Psoas muscle (tissue), 8 donors: Measurements from ENCODE around the gene FSCB. TPM values are rescaled to one million over a fixed set of nuclear protein-coding genes. Genes with fewer than 3 reads are reported as not detected.

Experiments used
- ATAC-seq, 4 donors: fragments of 200-7000 bp; cut with Tn5 transposase; one replicate each; pipeline ENCODE4 v1.9.1; 2020; ENCODE audit warnings: moderate library complexity in 3 of 4, mild to moderate bottlenecking in 2 of 4
- DNase-seq, 2 donors: peaks; one replicate each; pipeline ENCODE4 v3.0.0-alpha.2; 2020
- H3K27ac ChIP-seq: fragments of 200-600 bp; one replicate; pipeline ENCODE4 v1.8.0; 2022
- H3K27me3 ChIP-seq, 3 donors: fragments of 200-600 bp in 1 of 3; one replicate each; pipeline versions ENCODE4 v1.6.1 to v1.8.0; 2013 to 2022; ENCODE audit warnings: low read length in 2 of 3, mild to moderate bottlenecking in 2 of 3, moderate library complexity in 1 of 3; ENCODE audit not compliant: insufficient read depth in 3 of 3
- H3K36me3 ChIP-seq, 2 donors: fragments of 200-600 bp in 1 of 2; one replicate each; pipeline versions ENCODE4 v1.6.1 to v1.8.0; 2013 to 2022; ENCODE audit warnings: low read depth in 1 of 2, mild to moderate bottlenecking in 1 of 2, moderate library complexity in 1 of 2; ENCODE audit not compliant: insufficient read depth in 1 of 2
- H3K4me1 ChIP-seq: fragments of 200-600 bp; one replicate; pipeline ENCODE4 v1.8.0; 2022
- H3K4me3 ChIP-seq: fragments of 200-600 bp; one replicate; pipeline ENCODE4 v1.8.0; 2022; ENCODE audit warnings: mild to moderate bottlenecking
- H3K9me3 ChIP-seq: fragments of 200-600 bp; one replicate; pipeline ENCODE4 v1.8.0; 2022
- WGBS, 3 donors: extraction: QIAGEN DNeasy Blood & Tissue Kit; methylation state at CpG; one replicate each; pipeline versions ENCODE4 v1.1.6 to v1.1.7; 2013; 5-methylcytosine and 5-hydroxymethylcytosine counted together
- intact Hi-C, 2 donors: fragments of 100-400 bp; cut with DNase I; formaldehyde crosslinking; loops; one replicate each; pipeline versions ENCODE4 v1.11.0 to v1.14.2; 2022
- polyA plus RNA-seq, 3 donors: library from polyadenylated mRNA; stranded (reverse); fragments of 200-250 nt; gene quantifications; one replicate each; pipeline ENCODE4 v1.2.3, GENCODE V29; 2013
- total RNA-seq, 4 donors: library from RNA; stranded (reverse); fragmentation: NEBNext Ultra II Directional in 2 of 4; extraction: Animal tissue kit (Norgen Biotek cat#: 25700) in 2 of 4; gene quantifications; one replicate each; pipeline versions ENCODE4 v1.2.1 to v1.2.4, GENCODE V29; 2021 to 2023
- TF ChIP-seq, protein P1 (sequence below): fragments of 200-600 bp; IDR thresholded peaks from one replicate; pipeline ENCODE4 v1.8.0; 2022; ENCODE audit warnings: antibody characterized with exemption
- donor health status: healthy with polysubstance abuse.
- donor health status: DM: no; HTN: no; CAD: no; lungs with moderate emphysema.
- donor health status: Bipolar disorder and iron deficiency.
- donor health status: healthy.
- donor health status: DM: yes; HTN: yes; CAD: no.
- donor health status: DM: no; HTN: no; CAD: no.
- donor health status: DM: no; HTN: no; CAD: no.
- donor health status: DM: yes; HTN: yes; CAD: no.

The FSCB gene
- total and polyA plus RNA-seq, 7 donors: not detected

DNA sequence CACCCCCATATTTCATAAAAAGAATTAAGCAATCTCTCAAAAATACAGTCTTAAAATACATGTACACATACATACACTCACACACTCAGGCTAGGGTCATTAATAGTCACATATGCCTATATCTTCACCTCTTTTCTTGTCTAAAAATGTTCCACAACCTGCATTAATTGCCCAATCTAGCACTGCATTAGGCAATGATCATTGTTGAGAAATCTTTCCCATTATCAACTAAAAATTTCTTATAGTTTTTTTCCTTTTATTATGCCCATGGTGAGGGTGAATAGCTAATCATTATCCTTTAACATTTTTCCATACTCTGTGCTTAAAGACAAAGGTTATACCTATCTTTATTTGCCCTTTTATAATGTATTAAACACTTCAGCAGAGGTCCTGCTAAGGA lies 38.3 kb downstream of the FSCB start:
- Histone ChIP-seq H3K36me3 (no peaks in the 10 kb centered on the region), H3K27ac (no peak overlapping the region), H3K27me3 (no peaks in the 10 kb centered on the region), H3K4me3 (no peak overlapping the region), H3K4me1 (no peaks in the 10 kb centered on the region), H3K9me3 (no peaks in the 10 kb centered on the region)
- no peak for DNase-seq
- ATAC-seq: no peak
- intact Hi-C loops: no loop called here
- TF ChIP-seq, protein P1, sequence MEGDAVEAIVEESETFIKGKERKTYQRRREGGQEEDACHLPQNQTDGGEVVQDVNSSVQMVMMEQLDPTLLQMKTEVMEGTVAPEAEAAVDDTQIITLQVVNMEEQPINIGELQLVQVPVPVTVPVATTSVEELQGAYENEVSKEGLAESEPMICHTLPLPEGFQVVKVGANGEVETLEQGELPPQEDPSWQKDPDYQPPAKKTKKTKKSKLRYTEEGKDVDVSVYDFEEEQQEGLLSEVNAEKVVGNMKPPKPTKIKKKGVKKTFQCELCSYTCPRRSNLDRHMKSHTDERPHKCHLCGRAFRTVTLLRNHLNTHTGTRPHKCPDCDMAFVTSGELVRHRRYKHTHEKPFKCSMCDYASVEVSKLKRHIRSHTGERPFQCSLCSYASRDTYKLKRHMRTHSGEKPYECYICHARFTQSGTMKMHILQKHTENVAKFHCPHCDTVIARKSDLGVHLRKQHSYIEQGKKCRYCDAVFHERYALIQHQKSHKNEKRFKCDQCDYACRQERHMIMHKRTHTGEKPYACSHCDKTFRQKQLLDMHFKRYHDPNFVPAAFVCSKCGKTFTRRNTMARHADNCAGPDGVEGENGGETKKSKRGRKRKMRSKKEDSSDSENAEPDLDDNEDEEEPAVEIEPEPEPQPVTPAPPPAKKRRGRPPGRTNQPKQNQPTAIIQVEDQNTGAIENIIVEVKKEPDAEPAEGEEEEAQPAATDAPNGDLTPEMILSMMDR: no peak

- no peak overlapping the region for H3K4me3 ChIP-seq
- intact Hi-C loops: no loop called here
- H3K36me3 ChIP-seq: no peaks in the 10 kb centered on the region
- TF ChIP-seq, protein P1: no peak
- no peak for DNase-seq
- H3K27ac ChIP-seq: no peak overlapping the region
- H3K9me3 ChIP-seq: no peaks in the 10 kb centered on the region
- WGBS, 3 donors: 15 to 29% (median 26%) methylated on average over 4 of the region's 4 CpGs
- H3K4me1 ChIP-seq: no peaks in the 10 kb centered on the region
- H3K27me3 ChIP-seq: no peaks in the 10 kb centered on the region
- ATAC-seq: no peak
These were observed 43.6 kb downstream of the FSCB start for GRCh38 chr14:44463356-44464004.

DNA sequence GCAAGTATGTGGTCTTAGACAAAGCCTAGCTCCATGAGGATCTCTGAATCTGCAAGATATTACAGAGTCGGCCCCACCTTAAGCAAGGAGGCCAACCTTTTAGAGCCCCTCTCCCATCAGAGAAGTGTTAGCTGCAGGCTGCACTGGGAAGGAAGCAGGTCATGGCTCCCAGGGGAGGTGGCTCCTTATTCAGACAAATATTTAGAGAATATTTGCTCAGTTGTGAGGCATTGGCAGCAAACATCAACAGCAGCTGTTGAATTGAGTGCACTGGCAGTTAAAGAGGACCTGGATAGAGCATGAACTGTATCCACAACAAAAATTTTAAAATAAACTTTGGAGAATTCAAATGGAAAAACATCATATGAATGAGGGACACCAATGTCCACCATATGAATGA lies 44.7 kb downstream of the FSCB start:
- H3K36me3 ChIP-seq: no peaks in the 10 kb centered on the region
- TF ChIP-seq, protein P1: no peak
- no peak overlapping the region for H3K4me3 ChIP-seq
- no peaks in the 10 kb centered on the region for H3K4me1 ChIP-seq
- no peaks in the 10 kb centered on the region for H3K9me3 ChIP-seq
- ATAC-seq: no peak
- intact Hi-C loops: no loop called here
- 65 to 76% (median 74%) methylated on average over 1 of the region's 1 CpG for WGBS, 3 donors
- DNase-seq: no peak
- H3K27me3 ChIP-seq: no peaks in the 10 kb centered on the region
- H3K27ac ChIP-seq: no peak overlapping the region

DNA sequence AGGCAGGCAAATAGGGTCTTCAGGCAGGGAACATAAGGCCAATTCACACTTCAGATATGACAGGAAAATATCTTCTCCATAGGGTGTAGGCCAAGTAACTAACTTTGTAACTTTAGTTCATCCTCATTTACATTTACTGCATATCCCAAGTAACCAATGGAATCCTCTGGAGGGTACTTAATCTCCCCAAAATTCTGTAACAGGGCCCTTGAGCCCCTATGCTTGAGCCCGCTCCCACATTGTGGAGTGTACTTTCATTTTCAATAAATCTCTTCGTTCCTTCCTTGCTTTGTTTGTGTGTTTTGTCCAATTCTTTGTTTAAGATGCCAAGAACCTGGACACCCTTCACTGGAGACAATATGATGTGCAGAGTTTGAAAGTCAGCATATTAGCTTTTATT lies 45.3 kb downstream of the FSCB start:
- Histone ChIP-seq H3K4me3 (no peak overlapping the region), H3K27me3 (no peaks in the 10 kb centered on the region), H3K9me3 (peaks cover 4% of the 10 kb centered on the region), H3K4me1 (no peaks in the 10 kb centered on the region), H3K27ac (no peak overlapping the region), H3K36me3 (no peaks in the 10 kb centered on the region)
- 41 to 62% (median 43%) methylated on average over 2 of the region's 2 CpGs for WGBS, 3 donors
- DNase-seq: no peak
- TF ChIP-seq, protein P1: no peak
- no peak for ATAC-seq
- intact Hi-C loops: no loop called here
